ENCODE results near the gene ATP2B2.
"Not testable (repeated sequence)": the region's sequence is repeated elsewhere in the genome, so short reads cannot be mapped to it uniquely, and the experiment has no call there.

Gene ATP2B2

GRCh38 chr3:10505050-10505790 is at the start of gene ATP2B2:
Gene ATP2B2, minus strand, starts transcription at chr3:10505586. Its CDS starts 56,043 bp downstream, at chr3:10449543.
- no peak for DNase-seq (ENCODE audit: low read depth)

- DNase-seq (ENCODE audit: low read depth): no peak
Measured at GRCh38 chr3:10554746-10555145, 49.4 kb upstream of the ATP2B2 start.

- DNase-seq (ENCODE audit: low read depth): no peak
Measured at GRCh38 chr3:10554236-10554611, 48.8 kb upstream of the ATP2B2 start.

- no peak for DNase-seq (ENCODE audit: low read depth)
Measured at GRCh38 chr3:10553591-10554235, 48.3 kb upstream of the ATP2B2 start.

- DNase-seq (ENCODE audit: low read depth): no peak
Measured at GRCh38 chr3:10552631-10552943, 47.2 kb upstream of the ATP2B2 start.

DNA sequence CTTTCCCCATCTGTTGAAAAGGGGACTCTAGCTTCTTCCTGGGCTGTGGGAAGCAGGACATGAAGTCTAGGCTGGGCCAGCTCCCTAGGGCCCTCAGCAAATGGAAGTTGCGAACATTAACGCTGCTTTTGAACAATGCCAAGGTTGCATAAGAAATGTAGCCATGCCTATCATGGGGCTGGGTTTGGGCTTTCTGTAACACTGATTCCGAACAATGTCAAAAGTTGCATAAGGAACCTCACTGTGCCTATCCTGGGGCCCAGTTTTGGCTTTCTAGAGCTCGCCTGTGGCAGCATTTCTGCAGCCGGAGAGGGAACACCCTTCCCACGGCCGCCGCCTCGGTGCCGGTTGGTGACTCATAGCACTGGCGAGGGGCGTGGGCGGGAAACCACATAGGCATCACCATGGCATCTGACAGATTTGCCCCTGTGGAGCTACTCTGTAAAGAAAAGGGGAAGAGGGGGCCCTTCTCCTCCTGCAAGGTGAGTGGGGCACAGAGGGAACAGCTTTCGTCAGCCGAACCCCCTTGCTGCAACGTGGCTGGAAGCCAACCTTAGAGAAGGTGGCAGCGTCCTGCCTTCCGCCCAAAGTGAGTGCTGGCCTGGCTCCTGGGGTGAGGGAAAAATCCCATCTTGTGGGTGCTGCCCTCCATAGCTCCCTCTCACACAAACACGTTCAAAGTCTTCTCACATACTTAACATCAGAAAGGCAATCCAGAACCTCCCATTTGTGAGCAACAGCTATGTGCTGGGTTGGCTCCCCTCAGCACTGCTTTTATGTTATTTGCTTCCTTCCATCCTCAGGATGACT is 46.6 kb upstream of the ATP2B2 start:
- peak; percentile 52 for DNase-seq (ENCODE audit: low read depth)

- DNase-seq (ENCODE audit: low read depth): no peak
Measured at GRCh38 chr3:10551139-10551538, 45.8 kb upstream of the ATP2B2 start.

DNA sequence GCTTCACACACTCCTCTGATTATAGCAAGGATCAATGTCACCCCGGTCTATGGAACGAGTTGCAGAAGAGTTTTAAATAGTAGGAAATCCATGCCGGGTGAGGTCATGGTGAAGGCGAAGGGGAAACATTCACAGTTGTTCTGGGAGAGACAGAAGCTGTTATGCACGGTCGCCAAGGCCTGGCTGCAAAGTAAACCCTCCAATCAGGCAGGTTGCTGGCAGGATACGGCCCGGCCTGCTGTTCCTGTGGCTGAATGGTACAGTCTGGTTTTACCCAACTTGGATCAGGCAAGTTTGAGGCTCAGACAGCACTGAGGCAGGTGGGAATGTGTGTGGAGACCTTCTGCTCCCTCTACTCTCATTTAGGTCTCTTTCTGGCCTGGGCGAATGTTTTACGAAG is 45.3 kb upstream of the ATP2B2 start:
- no peak for DNase-seq (ENCODE audit: low read depth)

DNA sequence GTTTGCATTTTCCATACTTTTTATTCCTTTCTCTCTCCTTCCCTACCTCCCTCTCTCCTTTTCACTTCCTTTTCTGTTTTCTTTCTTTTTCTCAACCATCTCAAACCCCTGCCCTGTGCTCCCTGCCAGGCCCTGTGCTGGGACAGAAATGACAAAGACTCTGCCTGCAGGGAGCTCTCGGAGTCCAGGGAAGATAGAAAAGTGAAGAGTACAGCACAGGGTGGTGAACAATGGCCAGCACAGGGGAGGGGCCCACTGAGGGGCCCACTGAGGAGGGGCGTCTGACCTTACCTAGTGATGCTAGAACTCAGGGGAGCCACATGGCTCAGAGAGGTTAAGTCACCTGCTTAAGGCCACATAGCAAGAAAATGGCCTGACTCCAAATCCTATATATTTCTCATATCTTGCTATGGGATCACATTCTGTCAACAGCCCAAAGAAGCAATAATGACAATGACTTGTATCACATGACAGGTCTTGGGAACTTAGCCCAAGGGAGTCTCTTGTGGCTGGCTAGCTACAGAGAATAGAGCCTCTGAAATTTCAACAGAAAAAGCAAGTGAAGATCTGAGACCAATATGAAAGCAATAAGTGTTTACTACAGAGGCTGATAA is 44.3 kb upstream of the ATP2B2 start:
- no peak for DNase-seq (ENCODE audit: low read depth)

- no peak for DNase-seq (ENCODE audit: low read depth)
Measured at GRCh38 chr3:10548992-10549391, 43.6 kb upstream of the ATP2B2 start.

DNA sequence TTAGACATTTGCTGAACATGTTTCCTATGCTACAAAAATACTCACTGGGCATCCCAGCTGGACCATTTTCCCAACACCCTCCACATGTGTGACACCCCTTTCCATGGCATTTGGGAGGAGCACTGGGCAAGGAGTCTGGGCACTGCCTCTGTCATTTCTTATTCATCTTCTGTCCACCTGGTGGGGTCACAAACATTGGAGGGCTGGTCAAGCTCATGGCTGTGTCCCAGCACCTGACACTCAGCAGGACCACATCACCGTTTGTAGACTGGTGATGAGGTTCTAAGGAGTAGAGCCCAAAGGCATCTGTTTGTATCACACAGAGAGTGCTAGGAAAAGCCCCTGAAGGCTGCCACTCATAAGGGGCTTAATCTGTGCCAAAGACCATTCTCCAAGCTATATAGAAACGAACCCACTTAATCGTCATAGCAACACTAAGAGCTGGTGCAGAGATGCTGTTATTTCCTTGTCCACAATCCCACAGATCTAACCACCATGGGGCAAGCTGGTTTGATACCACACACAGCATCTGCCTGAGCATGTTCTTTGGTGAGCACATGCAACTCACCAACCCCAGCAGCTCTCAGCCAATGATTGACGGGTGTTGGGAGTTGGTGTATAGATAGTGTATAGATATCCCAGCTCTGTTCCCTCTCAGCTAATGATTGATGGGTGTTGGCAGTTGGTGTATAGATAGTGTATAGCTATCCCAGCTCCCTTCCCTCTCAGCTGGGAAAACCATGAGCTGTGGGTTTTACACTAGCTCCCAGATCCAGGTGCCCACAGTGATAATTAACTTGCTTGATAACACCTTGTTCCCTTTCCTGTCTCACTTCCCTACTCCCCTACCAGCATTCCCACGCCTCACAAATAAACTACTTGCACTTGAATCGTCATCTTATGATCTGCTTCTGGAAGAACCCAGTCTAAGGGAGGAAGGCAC is 42.7 kb upstream of the ATP2B2 start:
- DNase-seq (ENCODE audit: low read depth): no peak

DNA sequence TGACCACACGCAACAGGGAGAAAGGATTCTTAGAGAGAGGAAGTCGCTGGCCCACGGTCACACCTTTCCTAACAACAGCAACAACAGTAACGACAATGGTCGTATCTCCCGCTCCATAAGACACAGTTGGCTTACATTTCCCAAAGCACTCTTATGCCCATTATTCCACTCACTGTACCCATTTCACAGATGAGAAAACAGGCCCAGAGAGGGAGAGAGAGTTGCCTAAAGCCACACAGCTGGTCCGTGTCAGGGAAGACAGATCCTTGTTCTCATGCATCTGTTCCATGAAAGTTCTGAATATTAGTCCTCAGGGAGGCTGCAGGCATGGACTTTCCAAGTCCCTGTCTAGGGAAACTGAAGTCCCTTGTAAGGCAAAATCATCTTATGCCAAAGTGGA is 42.0 kb upstream of the ATP2B2 start:
- no peak for DNase-seq (ENCODE audit: low read depth)

DNA sequence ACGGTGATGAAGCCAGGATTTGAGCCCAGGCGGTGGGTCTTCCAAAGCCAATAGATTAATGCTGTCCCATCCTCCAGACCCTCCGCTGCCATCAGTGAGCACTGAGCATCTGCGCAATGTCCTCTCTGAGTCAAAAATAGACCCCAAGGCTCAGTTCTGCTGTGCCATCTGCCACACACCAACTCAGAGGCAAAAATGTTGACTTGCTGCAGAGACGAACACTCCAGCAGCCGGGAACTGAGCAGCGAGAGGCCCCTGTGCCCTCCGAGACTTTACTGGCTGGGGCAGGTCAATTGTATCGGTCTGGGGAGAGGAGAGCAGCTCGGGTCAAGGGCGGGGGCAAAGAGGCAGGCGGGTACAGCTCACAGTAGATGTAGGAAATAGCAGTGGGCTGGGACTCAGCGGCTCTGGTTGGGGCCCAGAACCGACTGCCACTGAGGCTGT is 41.5 kb upstream of the ATP2B2 start:
- DNase-seq (ENCODE audit: low read depth): no peak

DNA sequence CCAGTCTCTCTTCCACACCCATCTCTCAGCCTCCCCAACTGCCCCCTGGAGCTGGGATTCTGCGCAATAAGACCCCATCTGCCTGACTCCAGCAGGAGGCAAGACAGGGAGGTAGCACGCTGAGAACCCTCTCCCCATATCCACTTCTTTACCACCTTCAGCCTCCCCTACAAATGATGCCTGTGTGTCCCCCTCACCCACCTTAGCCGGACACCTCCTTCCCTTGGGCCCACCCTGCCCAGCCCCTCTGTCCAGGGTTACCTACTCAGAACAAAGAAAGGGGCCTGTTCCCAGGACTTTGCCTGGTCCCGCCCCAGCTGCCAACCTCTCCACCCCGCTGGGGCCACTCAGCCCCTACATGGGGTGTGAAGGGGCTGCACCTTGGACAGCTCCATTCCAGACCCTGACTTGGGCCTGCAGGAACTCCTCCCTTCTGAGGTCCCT is 40.8 kb upstream of the ATP2B2 start:
- DNase-seq (ENCODE audit: low read depth): no peak

- DNase-seq (ENCODE audit: low read depth): no peak
Measured at GRCh38 chr3:10542518-10542917, 37.1 kb upstream of the ATP2B2 start.

GRCh38 chr3:10540347-10540746 is 35.0 kb upstream of the ATP2B2 start:
- DNase-seq (ENCODE audit: low read depth): not testable (repeated sequence)

DNA sequence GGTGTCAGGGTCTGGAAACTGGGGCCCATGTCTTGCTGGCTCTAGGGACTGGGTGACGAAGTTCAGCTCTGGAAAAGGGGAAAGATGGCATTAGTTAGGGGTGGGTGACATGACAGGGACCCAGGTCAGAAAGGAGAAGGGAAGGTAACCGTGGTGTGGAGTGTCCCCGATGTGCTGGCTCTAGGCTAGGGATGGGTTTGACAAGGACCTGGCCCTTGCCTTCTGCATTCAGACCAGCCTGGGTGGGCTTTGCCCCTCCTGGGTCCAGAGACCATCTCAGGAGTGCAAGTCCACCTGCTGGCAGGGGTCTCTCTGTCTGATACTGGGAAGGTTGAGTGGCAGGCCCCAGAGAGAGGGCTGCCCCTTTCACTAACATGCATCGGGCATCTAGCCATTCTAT is 28.7 kb upstream of the ATP2B2 start:
- no peak for DNase-seq (ENCODE audit: low read depth)

- no peak for DNase-seq (ENCODE audit: low read depth)
Measured at GRCh38 chr3:10533737-10534023, 28.3 kb upstream of the ATP2B2 start.

DNA sequence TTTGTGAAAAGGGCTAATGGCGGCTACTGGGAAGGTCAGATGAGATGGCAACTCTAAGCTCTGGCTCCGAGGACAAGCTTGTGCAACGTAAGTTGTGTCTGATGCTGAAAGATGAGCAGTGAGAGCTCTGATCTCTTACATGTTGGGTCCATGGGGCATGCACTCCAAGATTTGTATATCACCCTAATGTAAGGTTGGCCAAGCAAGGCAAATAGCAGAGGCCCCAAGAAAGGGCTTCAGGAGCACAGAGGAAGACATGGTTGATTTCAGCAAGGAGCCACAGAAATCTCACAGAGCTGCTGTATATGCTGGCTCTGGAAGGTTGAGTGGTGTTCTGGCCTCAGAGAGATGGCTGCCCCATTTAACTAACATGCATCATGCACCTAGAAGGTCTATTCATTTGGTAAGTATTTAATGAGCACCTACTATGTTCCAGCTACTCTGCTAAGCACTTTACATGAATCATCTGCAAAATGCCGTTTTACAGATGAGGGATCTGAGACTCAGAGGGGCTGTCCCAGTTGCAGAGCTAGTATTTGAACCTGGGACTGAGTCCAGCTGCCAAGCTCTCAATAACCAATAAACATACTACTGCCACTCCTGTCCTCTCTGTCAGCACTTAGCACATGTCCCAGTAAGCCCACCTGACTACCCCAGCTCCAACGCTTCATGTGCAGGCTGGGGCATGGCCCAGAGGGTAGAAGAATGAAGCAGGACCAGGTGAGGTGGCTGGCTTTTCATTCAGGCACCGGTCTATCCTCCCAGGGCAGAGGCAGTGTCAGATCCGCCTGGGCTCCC is 27.8 kb upstream of the ATP2B2 start:
- no peak for DNase-seq (ENCODE audit: low read depth)

- no peak for DNase-seq (ENCODE audit: low read depth)
Measured at GRCh38 chr3:10531031-10531430, 25.6 kb upstream of the ATP2B2 start.

DNA sequence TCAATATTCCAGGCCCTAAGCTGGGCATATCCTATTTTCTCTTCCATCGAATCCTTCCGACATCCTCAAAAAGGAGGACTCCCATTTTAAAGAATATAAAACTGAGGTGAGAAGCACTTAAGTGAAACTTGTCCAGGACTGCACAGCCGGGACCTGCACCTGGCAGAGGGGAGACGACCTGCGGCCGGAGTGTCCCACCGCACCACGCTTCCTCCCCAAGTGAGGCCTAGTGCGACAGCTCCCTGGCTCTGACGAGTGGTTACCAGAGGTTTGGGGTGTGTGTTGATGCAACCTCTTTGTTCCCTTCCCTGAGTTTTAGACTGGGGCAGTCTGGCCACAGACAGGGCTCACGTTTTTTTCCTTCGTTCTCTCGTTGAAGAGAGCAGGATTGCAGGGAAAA is 24.9 kb upstream of the ATP2B2 start:
- no peak for DNase-seq (ENCODE audit: low read depth)
